ENCODE results near the gene ZFYVE28.

Gene ZFYVE28

GRCh38 chr4:2365054-2365912 lies 53.2 kb downstream of the ZFYVE28 start:
- DNase-seq, result no peak

GRCh38 chr4:2364654-2365053 lies 53.8 kb downstream of the ZFYVE28 start:
- DNase-seq, result no peak

- DNase-seq, result no peak
Measured at GRCh38 chr4:2363951-2364653, 54.3 kb downstream of the ZFYVE28 start.

GRCh38 chr4:2363056-2363721 lies 55.3 kb downstream of the ZFYVE28 start:
- no peak for DNase-seq

GRCh38 chr4:2362266-2363055 lies 56.0 kb downstream of the ZFYVE28 start:
- DNase-seq, result no peak

GRCh38 chr4:2361366-2362265 lies 56.8 kb downstream of the ZFYVE28 start:
- DNase-seq, result no peak

GRCh38 chr4:2360396-2360730 lies 58.1 kb downstream of the ZFYVE28 start:
- no peak for DNase-seq

- DNase-seq, result no peak
Measured at GRCh38 chr4:2359591-2360395, 58.7 kb downstream of the ZFYVE28 start.

GRCh38 chr4:2357821-2358745 lies 60.4 kb downstream of the ZFYVE28 start:
- DNase-seq, result no peak

GRCh38 chr4:2356123-2357069 lies 62.0 kb downstream of the ZFYVE28 start:
- peak; percentile 59 for DNase-seq

- no peak for DNase-seq
Measured at GRCh38 chr4:2354760-2355159, 63.7 kb downstream of the ZFYVE28 start.

- no peak for DNase-seq
Measured at GRCh38 chr4:2354118-2354517, 64.3 kb downstream of the ZFYVE28 start.

GRCh38 chr4:2353222-2354107 lies 65.0 kb downstream of the ZFYVE28 start:
- DNase-seq, result peak; percentile 79

GRCh38 chr4:2352729-2353221 lies 65.7 kb downstream of the ZFYVE28 start:
- DNase-seq, result no peak

- DNase-seq, result no peak
Measured at GRCh38 chr4:2352171-2352570, 66.3 kb downstream of the ZFYVE28 start.

GRCh38 chr4:2350982-2351381 lies 67.5 kb downstream of the ZFYVE28 start:
- DNase-seq, result no peak

- no peak for DNase-seq
Measured at GRCh38 chr4:2348786-2349185, 69.7 kb downstream of the ZFYVE28 start.
